H1 (cell line): ENCODE measurements around the gene NKAIN2. TPM values are rescaled to one million over a fixed set of nuclear protein-coding genes. Genes with fewer than 3 reads are reported as not detected.

Experiments
- CTCF ChIA-PET: fragments of 300-600 bp; sonication (Branson Sonifier 250); formaldehyde crosslinking; loops from one replicate; lab custom pipeline; 2021; ENCODE audit not compliant: partially characterized antibody; lab: Charles Lee
- POLR2A ChIA-PET: fragments of 300-600 bp; sonication (Branson Sonifier 250); formaldehyde crosslinking; loops from one replicate; lab custom pipeline; 2021; ENCODE audit warnings: inconsistent platforms; ENCODE audit not compliant: partially characterized antibody; lab: Charles Lee
- DNase-seq, 2 experiments: peaks; one replicate each; pipeline versions ENCODE4 v3.0.0 to v3.0.0-alpha.2; 2010 to 2022; ENCODE audit warnings: low spot score in 2 of 2, low read depth in 1 of 2, mixed read lengths in 1 of 2
- FAIRE-seq: peaks from 2 replicates; lab custom pipeline; 2011; peaks lifted over from hg19 to GRCh38; lab: Jason Lieb, UNC
- H2AFZ ChIP-seq: 2 replicates; pipeline ENCODE4 v1.8.1; 2012; ENCODE audit warnings: low read length, inconsistent platforms
- H2AK5ac ChIP-seq: 2 replicates; pipeline ENCODE4 v1.6.1; 2013; ENCODE audit warnings: low read depth, low read length
- H2BK120ac ChIP-seq: replicated peaks from 2 replicates; pipeline ENCODE3; 2013; ENCODE audit warnings: low read depth, low read length, inconsistent platforms
- H2BK12ac ChIP-seq: 2 replicates; pipeline ENCODE4 v1.6.1; 2013; ENCODE audit warnings: low read depth, low read length
- H2BK15ac ChIP-seq: 2 replicates; pipeline ENCODE4 v1.6.1; 2013; ENCODE audit warnings: low read length
- H2BK20ac ChIP-seq: 2 replicates; pipeline ENCODE4 v1.6.1; 2013; ENCODE audit warnings: low read length
- H2BK5ac ChIP-seq: 2 replicates; pipeline ENCODE4 v1.6.1; 2013; ENCODE audit warnings: low read depth, low read length
- H3K14ac ChIP-seq: 2 replicates; pipeline ENCODE4 v1.6.1; 2013; ENCODE audit warnings: inconsistent platforms; ENCODE audit not compliant: insufficient read length
- H3K18ac ChIP-seq: 2 replicates; pipeline ENCODE4 v1.6.1; 2013; ENCODE audit warnings: low read length; ENCODE audit errors: extremely low read depth
- H3K23ac ChIP-seq: 2 replicates; pipeline ENCODE4 v1.6.1; 2013; ENCODE audit warnings: inconsistent platforms; ENCODE audit not compliant: insufficient read length
- H3K23me2 ChIP-seq: 2 replicates; pipeline ENCODE4 v1.6.1; 2013; ENCODE audit warnings: low read depth, low read length
- H3K27ac ChIP-seq: 2 replicates; pipeline ENCODE4 v1.6.1; 2011; ENCODE audit warnings: low read depth, low read length, inconsistent platforms
- H3K27me3 ChIP-seq, 4 experiments: replicated peaks in 1 of 4; 1 replicate in 1 of 4; 2 replicates in 3 of 4; pipeline versions ENCODE4 v1.6.1 to v1.8.1; 2011 to 2013; ENCODE audit warnings: low read length in 3 of 4, mild to moderate bottlenecking in 3 of 4, inconsistent platforms in 2 of 4, mixed read lengths in 2 of 4, moderate library complexity in 1 of 4; ENCODE audit not compliant: control insufficient read depth in 3 of 4, insufficient read depth in 3 of 4; ENCODE audit errors: extremely low read depth in 1 of 4
- H3K36me3 ChIP-seq, 4 experiments: 2 replicates each; pipeline versions ENCODE4 v1.6.1 to v1.8.1; 2011 to 2013; ENCODE audit warnings: mild to moderate bottlenecking in 4 of 4, low read length in 3 of 4, moderate library complexity in 2 of 4, control low read depth in 1 of 4, inconsistent platforms in 1 of 4; ENCODE audit not compliant: insufficient read depth in 4 of 4, control insufficient read depth in 2 of 4
- H3K4ac ChIP-seq: replicated peaks from 2 replicates; pipeline ENCODE3; 2013; ENCODE audit warnings: low read length, low read depth, mixed read lengths, inconsistent platforms; ENCODE audit not compliant: insufficient read length
- H3K4me1 ChIP-seq, 4 experiments: replicated peaks in 1 of 4; 1 replicate in 1 of 4; 2 replicates in 3 of 4; pipeline versions ENCODE4 v1.6.1 to v1.8.1; 2011 to 2013; ENCODE audit warnings: low read length in 3 of 4, inconsistent platforms in 2 of 4, mixed read lengths in 1 of 4; ENCODE audit not compliant: insufficient read depth in 4 of 4, control insufficient read depth in 3 of 4
- H3K4me2 ChIP-seq, 2 experiments: 2 replicates each; pipeline versions ENCODE4 v1.6.1 to v1.8.1; 2011 to 2013; ENCODE audit warnings: low read depth in 2 of 2, low read length in 2 of 2, control low read depth in 1 of 2, inconsistent platforms in 1 of 2, mild to moderate bottlenecking in 1 of 2; ENCODE audit not compliant: insufficient read depth in 1 of 2
- H3K4me3 ChIP-seq, 4 experiments: fragments of 200-600, 300-600 bp in 1 of 4; sonication (generic), shearing (Covaris generic), sonication (Bioruptor Twin) in 1 of 4; 2 replicates each; pipeline versions ENCODE4 v1.5.1 to v1.8.1; 2011 to 2016; ENCODE audit warnings: low read length in 4 of 4, low read depth in 3 of 4, control low read depth in 2 of 4, inconsistent platforms in 2 of 4, mild to moderate bottlenecking in 2 of 4, mixed read lengths in 1 of 4, moderate library complexity in 1 of 4; ENCODE audit not compliant: insufficient read depth in 2 of 4; ENCODE audit errors: extremely low read depth in 1 of 4
- H3K56ac ChIP-seq: replicated peaks from 2 replicates; pipeline ENCODE3; 2013; ENCODE audit warnings: low read depth, mild to moderate bottlenecking, mixed read lengths, low read length, inconsistent platforms; ENCODE audit not compliant: insufficient read length
- H3K79me1 ChIP-seq: 2 replicates; pipeline ENCODE4 v1.6.1; 2013; ENCODE audit warnings: low read depth, low read length, control low read depth
- H3K79me2 ChIP-seq, 2 experiments: 2 replicates each; pipeline versions ENCODE4 v1.6.1 to v1.8.1; 2012 to 2013; ENCODE audit warnings: low read length in 2 of 2, mild to moderate bottlenecking in 2 of 2, inconsistent platforms in 1 of 2; ENCODE audit not compliant: insufficient read depth in 2 of 2, control insufficient read depth in 1 of 2
- H3K9ac ChIP-seq, 4 experiments: replicated peaks in 1 of 4; 1 replicate in 1 of 4; 2 replicates in 3 of 4; pipeline versions ENCODE4 v1.6.1 to v1.8.1; 2011 to 2013; ENCODE audit warnings: low read depth in 3 of 4, low read length in 3 of 4, control low read depth in 2 of 4, mild to moderate bottlenecking in 2 of 4, moderate library complexity in 2 of 4, inconsistent platforms in 1 of 4; ENCODE audit errors: extremely low read depth in 1 of 4
- H3K9me3 ChIP-seq, 2 experiments: 2 replicates each; pipeline versions ENCODE4 v1.6.1 to v1.8.1; 2012 to 2013; ENCODE audit warnings: mild to moderate bottlenecking in 2 of 2, moderate library complexity in 2 of 2, control low read depth in 1 of 2, inconsistent platforms in 1 of 2, low read depth in 1 of 2, low read length in 1 of 2, mixed read lengths in 1 of 2; ENCODE audit not compliant: insufficient read depth in 2 of 2
- H4K20me1 ChIP-seq, 2 experiments: replicated peaks in 1 of 2; 2 replicates each; pipeline versions ENCODE3 to v1.8.1; 2011 to 2013; ENCODE audit warnings: inconsistent platforms in 2 of 2, low read length in 2 of 2, mild to moderate bottlenecking in 1 of 2; ENCODE audit not compliant: insufficient read depth in 2 of 2, control insufficient read depth in 1 of 2
- H4K5ac ChIP-seq: 2 replicates; pipeline ENCODE4 v1.6.1; 2013; ENCODE audit warnings: low read length, low read depth, mixed read lengths, inconsistent platforms; ENCODE audit not compliant: insufficient read length
- H4K8ac ChIP-seq: 2 replicates; pipeline ENCODE4 v1.8.0; 2013; ENCODE audit warnings: mild to moderate bottlenecking, moderate library complexity, low read length, inconsistent platforms; ENCODE audit not compliant: insufficient read depth; ENCODE audit errors: extremely low read depth
- H4K91ac ChIP-seq: replicated peaks from 2 replicates; pipeline ENCODE3; 2013; ENCODE audit warnings: low read length, mixed read lengths, inconsistent platforms; ENCODE audit not compliant: insufficient read length
- CHD2 ChIP-seq: IDR thresholded peaks from 2 replicates; pipeline ENCODE4 v1.6.1; 2012; ENCODE audit warnings: low read length, improper control_type of control experiment
- EGR1 ChIP-seq: IDR thresholded peaks from 2 replicates; pipeline ENCODE4 v1.6.1; 2011; ENCODE audit warnings: low read depth, low read length, borderline replicate concordance
- EZH2 ChIP-seq: fragments of 200-600 bp; sonication (generic); IDR thresholded peaks from 2 replicates; pipeline ENCODE4 v1.7.1; 2012; ENCODE audit warnings: low read depth, mild to moderate bottlenecking, moderate library complexity, low read length, inconsistent platforms; ENCODE audit not compliant: severe bottlenecking
- FOSL1 ChIP-seq: IDR thresholded peaks from 2 replicates; pipeline ENCODE4 v1.6.1; 2011; ENCODE audit warnings: mild to moderate bottlenecking, low read depth, low read length, moderate library complexity; ENCODE audit not compliant: insufficient read depth
- GTF2F1 ChIP-seq: IDR thresholded peaks from 2 replicates; pipeline ENCODE4 v1.6.1; 2012; ENCODE audit warnings: low read depth, low read length, improper control_type of control experiment, borderline replicate concordance
- KDM5A ChIP-seq: fragments of 200-600 bp; IDR thresholded peaks from 2 replicates; pipeline ENCODE4 v1.7.1; 2012; ENCODE audit warnings: mild to moderate bottlenecking, low read length, inconsistent platforms, mixed read lengths
- NANOG ChIP-seq: IDR thresholded peaks from 2 replicates; pipeline ENCODE4 v1.6.1; 2011; ENCODE audit warnings: low read length, low read depth, mild to moderate bottlenecking, inconsistent platforms; ENCODE audit not compliant: insufficient read depth, poor library complexity, severe bottlenecking
- POU5F1 ChIP-seq: IDR thresholded peaks from 2 replicates; pipeline ENCODE4 v1.6.1; 2011; ENCODE audit warnings: low read depth, mild to moderate bottlenecking, low read length, moderate library complexity
- RAD21 ChIP-seq, 2 experiments: IDR thresholded peaks in 1 of 2; conservative IDR thresholded peaks in 1 of 2; 2 replicates each; pipeline ENCODE4 v1.6.1; 2011; ENCODE audit warnings: low read depth in 2 of 2, low read length in 2 of 2, improper control_type of control experiment in 1 of 2, inconsistent platforms in 1 of 2, mild to moderate bottlenecking in 1 of 2, moderate library complexity in 1 of 2
- RFX5 ChIP-seq: IDR thresholded peaks from 2 replicates; pipeline ENCODE4 v1.6.1; 2011; ENCODE audit warnings: low read depth, low read length, improper control_type of control experiment, borderline replicate concordance
- RXRA ChIP-seq: IDR thresholded peaks from 2 replicates; pipeline ENCODE4 v1.6.1; 2011; ENCODE audit warnings: low read depth, mild to moderate bottlenecking, low read length, moderate library complexity; ENCODE audit not compliant: insufficient read depth
- SP1 ChIP-seq: IDR thresholded peaks from 2 replicates; pipeline ENCODE4 v1.6.1; 2011; ENCODE audit warnings: low read depth, low read length
- SRF ChIP-seq: IDR thresholded peaks from 2 replicates; pipeline ENCODE4 v1.6.1; 2011; ENCODE audit warnings: mild to moderate bottlenecking, low read depth, low read length, moderate library complexity
- YY1 ChIP-seq: IDR thresholded peaks from 2 replicates; pipeline ENCODE4 v1.6.1; 2011; ENCODE audit warnings: low read depth, mild to moderate bottlenecking, low read length
- WGBS, 2 experiments: shearing (Covaris generic) in 1 of 2; methylation state at CpG; one replicate each; pipeline versions ENCODE4 v1.1.6 to v1.1.7; 2013 to 2015; ENCODE audit warnings: low lambda C conversion rate in 2 of 2, mixed read lengths in 2 of 2, inconsistent platforms in 1 of 2, low coverage in 1 of 2, missing lambda C conversion rate in 1 of 2; ENCODE audit not compliant: insufficient replicate concordance in 2 of 2, insufficient coverage in 1 of 2, insufficient read length in 1 of 2; ENCODE audit errors: extremely low coverage in 1 of 2, missing lambda C conversion rate in 1 of 2; 5-methylcytosine and 5-hydroxymethylcytosine counted together
- polyA plus RNA-seq, 7 experiments: library from polyadenylated mRNA; depleted of rRNA in 3 of 7; stranded (reverse) in 5 of 7; unstranded in 2 of 7; fragments of >200 nt in 5 of 7; fragments of 200-250 nt in 2 of 7; gene quantifications; 1 replicate in 5 of 7; 2 replicates in 1 of 7; 4 replicates in 1 of 7; pipeline versions ENCODE4 v1.2.1 to v1.2.3, GENCODE V29; 2011 to 2013; ENCODE audit warnings: missing spikeins in 2 of 7, mixed read lengths in 2 of 7
- total RNA-seq: library from RNA; stranded (reverse); fragmentation: NEBNext Ultra II Directional; extraction: Animal tissue kit (Norgen Biotek cat#: 25700); gene quantifications from 2 replicates; pipeline ENCODE4 v1.2.1, GENCODE V29; 2021

Gene NKAIN2
- total and polyA plus RNA-seq, 2 of the 8 experiments (the other 6 are each of a cell fraction or from before 2014, with no cell fraction given): 0.20 to 0.34 TPM

DNA sequence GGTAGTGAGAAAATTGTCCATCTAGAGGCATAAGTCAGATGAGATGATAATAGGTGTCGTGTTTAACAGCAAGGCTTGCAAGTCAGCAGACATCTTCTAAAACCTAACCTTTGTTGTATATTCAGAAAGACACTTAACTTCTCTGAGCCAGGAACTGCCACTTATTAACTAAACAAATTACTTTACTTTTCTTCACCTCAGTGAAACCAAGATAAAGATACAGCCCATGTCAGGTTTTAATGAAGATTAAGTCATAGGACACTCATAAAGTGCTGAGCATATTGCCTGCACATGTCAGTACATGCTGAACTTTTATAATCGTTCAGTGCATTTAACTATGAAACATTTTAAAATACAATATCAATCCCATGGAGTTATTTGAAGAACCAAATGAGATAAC, 286.8 kb downstream of the NKAIN2 start:
- H3K4me1 ChIP-seq: no peaks in the 10 kb centered on the region
- H3K9ac ChIP-seq: no peak overlapping the region
- no peak overlapping the region for H2AK5ac ChIP-seq
- no peak overlapping the region for H3K4me2 ChIP-seq
- H3K79me1 ChIP-seq: no peaks in the 10 kb centered on the region
- no peaks in the 10 kb centered on the region for H3K9me3 ChIP-seq
- H4K8ac ChIP-seq: no peak overlapping the region
- no peaks in the 10 kb centered on the region for H4K20me1 ChIP-seq
- H4K5ac ChIP-seq: no peak overlapping the region
- no peak overlapping the region for H4K91ac ChIP-seq
- H3K4ac ChIP-seq: no peak overlapping the region
- H3K23me2 ChIP-seq: no peaks in the 10 kb centered on the region
- H3K18ac ChIP-seq: no peak overlapping the region
- no peak overlapping the region for H2AFZ ChIP-seq
- no peaks in the 10 kb centered on the region for H3K79me2 ChIP-seq
- no peak overlapping the region for H2BK12ac ChIP-seq
- H2BK120ac ChIP-seq: no peak overlapping the region
- no peak for FAIRE-seq
- H3K56ac ChIP-seq: no peak overlapping the region
- H3K36me3 ChIP-seq: no peaks in the 10 kb centered on the region
- no peak for DNase-seq
- H3K27ac ChIP-seq: no peak overlapping the region
- no peak overlapping the region for H2BK15ac ChIP-seq
- no peak overlapping the region for H3K14ac ChIP-seq
- POLR2A ChIA-PET: no interaction called here
- CTCF ChIA-PET: no interaction called here
- H2BK5ac ChIP-seq: no peak overlapping the region
- 86% methylated on average over 2 of the region's 2 CpGs; no CpG with 5 or more reads in 1 of the 2 experiments for WGBS, 2 experiments
- H3K4me3 ChIP-seq: no peak overlapping the region
- H3K23ac ChIP-seq: no peak overlapping the region
- H3K27me3 ChIP-seq: no peaks in the 10 kb centered on the region
- no peak overlapping the region for H2BK20ac ChIP-seq
- no peak for TF ChIP-seq FOSL1
- TF ChIP-seq RFX5: no peak
- no peak for TF ChIP-seq EZH2
- no peak for TF ChIP-seq NANOG
- TF ChIP-seq SRF: no peak
- no peak for TF ChIP-seq CHD2
- no peak for TF ChIP-seq KDM5A
- TF ChIP-seq GTF2F1: no peak
- TF ChIP-seq YY1: no peak
- TF ChIP-seq RAD21 (IDR thresholded peaks at IDR 0.05 in 1 of 2, conservative IDR thresholded peaks at IDR 0.05 in 1 of 2; ENCODE audit: low read depth in 2 of 2, low read length in 2 of 2): no peak
- no peak for TF ChIP-seq RXRA
- no peak for TF ChIP-seq SP1
- no peak for TF ChIP-seq POU5F1
- no peak for TF ChIP-seq EGR1
